ENCODE data around the gene DLX2.
A peak's percentile ranks its signal among the peaks of the same experiment; 100 is the strongest.
"Not testable (repeated sequence)": the region's sequence is repeated elsewhere in the genome, so short reads cannot be mapped to it uniquely, and the experiment has no call there.

Gene DLX2

GRCh38 chr2:172102391-172103359 lies at the start of gene DLX2:
Gene DLX2, minus strand, starts transcription at chr2:172102900. Its CDS starts 362 bp downstream, at chr2:172102538.
- in situ Hi-C loops (cut with MboI; ENCODE audit: low pct_unique_long_range_greater_than_20kb, low sequenced_read_pairs), result loop anchor here (25.0 kb wide), 2 partner anchors 390 to 515 kb away; no protein-coding TSS in a partner anchor
- DNase-seq, result peak; percentile 96

- no peak for DNase-seq
- in situ Hi-C loops (cut with MboI; ENCODE audit: low pct_unique_long_range_greater_than_20kb, low sequenced_read_pairs), result no loop called here
Observed at GRCh38 chr2:172147944-172148650, 45.4 kb upstream of the DLX2 start.

GRCh38 chr2:172143817-172144216 lies 41.1 kb upstream of the DLX2 start:
- DNase-seq, result no peak
- in situ Hi-C loops (cut with MboI; ENCODE audit: low pct_unique_long_range_greater_than_20kb, low sequenced_read_pairs), result no loop called here

GRCh38 chr2:172138727-172139126 lies 36.0 kb upstream of the DLX2 start:
- DNase-seq; in situ Hi-C loops (cut with MboI; ENCODE audit: low pct_unique_long_range_greater_than_20kb, low sequenced_read_pairs): not testable (repeated sequence)

GRCh38 chr2:172137943-172138342 lies 35.2 kb upstream of the DLX2 start:
- in situ Hi-C loops (cut with MboI; ENCODE audit: low pct_unique_long_range_greater_than_20kb, low sequenced_read_pairs), result no loop called here
- no peak for DNase-seq

- in situ Hi-C loops (cut with MboI; ENCODE audit: low pct_unique_long_range_greater_than_20kb, low sequenced_read_pairs), result no loop called here
- no peak for DNase-seq
Observed at GRCh38 chr2:172137109-172137508, 34.4 kb upstream of the DLX2 start.

GRCh38 chr2:172135446-172135845 lies 32.7 kb upstream of the DLX2 start:
- in situ Hi-C loops (cut with MboI; ENCODE audit: low pct_unique_long_range_greater_than_20kb, low sequenced_read_pairs), result no loop called here
- DNase-seq, result no peak

- no peak for DNase-seq
Observed at GRCh38 chr2:172134270-172134669, 31.6 kb upstream of the DLX2 start.

GRCh38 chr2:172131713-172132555 lies 29.2 kb upstream of the DLX2 start:
- in situ Hi-C loops (cut with MboI; ENCODE audit: low pct_unique_long_range_greater_than_20kb, low sequenced_read_pairs), result no loop called here
- DNase-seq, result no peak

More at GRCh38 chr2:172134270-172134669, 31.6 kb upstream of the DLX2 start:
- in situ Hi-C loops (cut with MboI; ENCODE audit: low pct_unique_long_range_greater_than_20kb, low sequenced_read_pairs), result no loop called here

- no peak for DNase-seq
- in situ Hi-C loops (cut with MboI; ENCODE audit: low pct_unique_long_range_greater_than_20kb, low sequenced_read_pairs), result no loop called here
Observed at GRCh38 chr2:172129404-172129803, 26.7 kb upstream of the DLX2 start.

GRCh38 chr2:172128484-172128883 lies 25.8 kb upstream of the DLX2 start:
- in situ Hi-C loops (cut with MboI; ENCODE audit: low pct_unique_long_range_greater_than_20kb, low sequenced_read_pairs), result no loop called here
- no peak for DNase-seq

GRCh38 chr2:172120118-172120517 lies 17.4 kb upstream of the DLX2 start:
- no peak for DNase-seq
- in situ Hi-C loops (cut with MboI; ENCODE audit: low pct_unique_long_range_greater_than_20kb, low sequenced_read_pairs), result loop anchor here (25.0 kb wide), 2 partner anchors 408 to 533 kb away; no protein-coding TSS in a partner anchor

GRCh38 chr2:172119089-172119488 lies 16.4 kb upstream of the DLX2 start:
- DNase-seq, result no peak
- in situ Hi-C loops (cut with MboI; ENCODE audit: low pct_unique_long_range_greater_than_20kb, low sequenced_read_pairs), result loop anchor here (25.0 kb wide), 2 partner anchors 407 to 532 kb away; no protein-coding TSS in a partner anchor

- DNase-seq, result no peak
- in situ Hi-C loops (cut with MboI; ENCODE audit: low pct_unique_long_range_greater_than_20kb, low sequenced_read_pairs), result loop anchor here (25.0 kb wide), 2 partner anchors 404 to 529 kb away; no protein-coding TSS in a partner anchor
Observed at GRCh38 chr2:172116107-172116506, 13.4 kb upstream of the DLX2 start.

GRCh38 chr2:172114579-172114978 lies 11.9 kb upstream of the DLX2 start:
- in situ Hi-C loops (cut with MboI; ENCODE audit: low pct_unique_long_range_greater_than_20kb, low sequenced_read_pairs), result loop anchor here (25.0 kb wide), 2 partner anchors 402 to 527 kb away; no protein-coding TSS in a partner anchor
- no peak for DNase-seq

- DNase-seq, result not testable (repeated sequence)
- in situ Hi-C loops (cut with MboI; ENCODE audit: low pct_unique_long_range_greater_than_20kb, low sequenced_read_pairs), result loop anchor here (25.0 kb wide), 2 partner anchors 402 to 527 kb away; no protein-coding TSS in a partner anchor
Observed at GRCh38 chr2:172114176-172114575, 11.5 kb upstream of the DLX2 start.

- DNase-seq, result peak; percentile 62
- in situ Hi-C loops (cut with MboI; ENCODE audit: low pct_unique_long_range_greater_than_20kb, low sequenced_read_pairs), result loop anchor here (25.0 kb wide), 2 partner anchors 401 to 526 kb away; no protein-coding TSS in a partner anchor
Observed at GRCh38 chr2:172113617-172114016, 10.9 kb upstream of the DLX2 start.

GRCh38 chr2:172109988-172110811 lies 7.5 kb upstream of the DLX2 start:
- no peak for DNase-seq

More at GRCh38 chr2:172109988-172110811, 7.5 kb upstream of the DLX2 start:
- in situ Hi-C loops (cut with MboI; ENCODE audit: low pct_unique_long_range_greater_than_20kb, low sequenced_read_pairs), result loop anchor here (25.0 kb wide), 2 partner anchors 398 to 523 kb away; no protein-coding TSS in a partner anchor
